Fibroblast of peridontal ligament (primary cell): ENCODE results near the gene IFNA16.
"Not testable (repeated sequence)": the region's sequence is repeated elsewhere in the genome, so short reads cannot be mapped to it uniquely, and the experiment has no call there.

Source experiments
- DNase-seq: peaks from one replicate; pipeline ENCODE4 v3.0.0-alpha.2; 2010; ENCODE audit errors: extremely low read depth

Gene IFNA16

GRCh38 chr9:21217211-21217610 lies at the start of gene IFNA16:
IFNA16 (minus strand) TSS chr9:21217311; CDS start chr9:21217305, 6 bp downstream.
- not testable (repeated sequence) for DNase-seq

GRCh38 chr9:21265421-21266189 lies 48.5 kb upstream of the IFNA16 start:
- DNase-seq: no peak

GRCh38 chr9:21255538-21256212 lies 38.6 kb upstream of the IFNA16 start:
- DNase-seq: no peak

GRCh38 chr9:21252721-21253547 lies 35.8 kb upstream of the IFNA16 start:
- peak; percentile 34 for DNase-seq

GRCh38 chr9:21251638-21252037 lies 34.5 kb upstream of the IFNA16 start:
- no peak for DNase-seq

GRCh38 chr9:21251190-21251589 lies 34.1 kb upstream of the IFNA16 start:
- DNase-seq: no peak

GRCh38 chr9:21244836-21245235 lies 27.7 kb upstream of the IFNA16 start:
- no peak for DNase-seq

GRCh38 chr9:21239911-21240310 lies 22.8 kb upstream of the IFNA16 start, which contains the start of gene IFNA14:
IFNA14 (minus strand) TSS chr9:21240005; CDS start chr9:21239935, 70 bp downstream.
- DNase-seq: no peak

- not testable (repeated sequence) for DNase-seq
Measured at GRCh38 chr9:21236360-21236714, 19.2 kb upstream of the IFNA16 start.

GRCh38 chr9:21235468-21236359 lies 18.6 kb upstream of the IFNA16 start:
- peak; percentile 58 for DNase-seq

- no peak for DNase-seq
Measured at GRCh38 chr9:21234153-21234687, 17.1 kb upstream of the IFNA16 start.

GRCh38 chr9:21233258-21233657 lies 16.1 kb upstream of the IFNA16 start:
- no peak for DNase-seq

GRCh38 chr9:21228122-21228521 lies 11.0 kb upstream of the IFNA16 start, which contains the start of gene IFNA17:
IFNA17 (minus strand) TSS chr9:21228222; CDS start chr9:21228173, 49 bp downstream.
- no peak for DNase-seq

- peak; percentile 8 for DNase-seq
Measured at GRCh38 chr9:21213411-21214326, 3.4 kb downstream of the IFNA16 start.

GRCh38 chr9:21212160-21212559 lies 5.0 kb downstream of the IFNA16 start:
- not testable (repeated sequence) for DNase-seq

- not testable (repeated sequence) for DNase-seq
Measured at GRCh38 chr9:21210782-21211181, 6.3 kb downstream of the IFNA16 start.

- DNase-seq: no peak
Measured at GRCh38 chr9:21210311-21210710, 6.8 kb downstream of the IFNA16 start.

GRCh38 chr9:21207043-21207442 lies 10.1 kb downstream of the IFNA16 start, which contains the start of gene IFNA10:
IFNA10 (minus strand) TSS chr9:21207143; CDS start chr9:21207097, 46 bp downstream.
- not testable (repeated sequence) for DNase-seq

- DNase-seq: no peak
Measured at GRCh38 chr9:21205204-21205603, 11.9 kb downstream of the IFNA16 start.

- DNase-seq: not testable (repeated sequence)
Measured at GRCh38 chr9:21202105-21202504, 15.0 kb downstream of the IFNA16 start, which contains the start of gene IFNA7. IFNA7 (minus strand) TSS chr9:21202205; CDS start chr9:21202165, 40 bp downstream.
